ENCODE data around the gene DLX3.

The DLX3 gene

GRCh38 chr17:49972486-49973270, 22.3 kb downstream of the DLX3 start:
- no peak for DNase-seq (ENCODE audit: low spot score)

GRCh38 chr17:49971848-49972485, 23.1 kb downstream of the DLX3 start:
- no peak for DNase-seq (ENCODE audit: low spot score)

- no peak for DNase-seq (ENCODE audit: low spot score)
Observed at GRCh38 chr17:49971199-49971847, 23.7 kb downstream of the DLX3 start.

GRCh38 chr17:49970498-49970897, 24.5 kb downstream of the DLX3 start:
- DNase-seq (ENCODE audit: low spot score): no peak

- no peak for DNase-seq (ENCODE audit: low spot score)
Observed at GRCh38 chr17:49969795-49970389, 25.1 kb downstream of the DLX3 start.

GRCh38 chr17:49969134-49969759, 25.8 kb downstream of the DLX3 start, which contains the start of gene DLX4:
DLX4 (plus strand) TSS chr17:49969190; CDS start chr17:49969469, 279 bp downstream.
- no peak for DNase-seq (ENCODE audit: low spot score)

GRCh38 chr17:49968405-49969133, 26.5 kb downstream of the DLX3 start:
- DNase-seq (ENCODE audit: low spot score): peak; percentile 64

GRCh38 chr17:49967621-49968404, 27.2 kb downstream of the DLX3 start:
- no peak for DNase-seq (ENCODE audit: low spot score)

GRCh38 chr17:49967205-49967604, 27.8 kb downstream of the DLX3 start:
- DNase-seq (ENCODE audit: low spot score): no peak

- DNase-seq (ENCODE audit: low spot score): no peak
Observed at GRCh38 chr17:49966767-49967166, 28.3 kb downstream of the DLX3 start.

- no peak for DNase-seq (ENCODE audit: low spot score)
Observed at GRCh38 chr17:49965524-49965909, 29.5 kb downstream of the DLX3 start.

GRCh38 chr17:49964769-49965523, 30.1 kb downstream of the DLX3 start:
- no peak for DNase-seq (ENCODE audit: low spot score)

GRCh38 chr17:49964303-49964768, 30.7 kb downstream of the DLX3 start:
- no peak for DNase-seq (ENCODE audit: low spot score)

- DNase-seq (ENCODE audit: low spot score): no peak
Observed at GRCh38 chr17:49963626-49964302, 31.3 kb downstream of the DLX3 start.

GRCh38 chr17:49963309-49963625, 31.8 kb downstream of the DLX3 start:
- no peak for DNase-seq (ENCODE audit: low spot score)

GRCh38 chr17:49962599-49963308, 32.3 kb downstream of the DLX3 start:
- DNase-seq (ENCODE audit: low spot score): no peak

- DNase-seq (ENCODE audit: low spot score): no peak
Observed at GRCh38 chr17:49959183-49959935, 35.7 kb downstream of the DLX3 start.

GRCh38 chr17:49958723-49959122, 36.3 kb downstream of the DLX3 start:
- DNase-seq (ENCODE audit: low spot score): no peak
